ENCODE measurements around the gene PTPRM.

PTPRM gene

DNA sequence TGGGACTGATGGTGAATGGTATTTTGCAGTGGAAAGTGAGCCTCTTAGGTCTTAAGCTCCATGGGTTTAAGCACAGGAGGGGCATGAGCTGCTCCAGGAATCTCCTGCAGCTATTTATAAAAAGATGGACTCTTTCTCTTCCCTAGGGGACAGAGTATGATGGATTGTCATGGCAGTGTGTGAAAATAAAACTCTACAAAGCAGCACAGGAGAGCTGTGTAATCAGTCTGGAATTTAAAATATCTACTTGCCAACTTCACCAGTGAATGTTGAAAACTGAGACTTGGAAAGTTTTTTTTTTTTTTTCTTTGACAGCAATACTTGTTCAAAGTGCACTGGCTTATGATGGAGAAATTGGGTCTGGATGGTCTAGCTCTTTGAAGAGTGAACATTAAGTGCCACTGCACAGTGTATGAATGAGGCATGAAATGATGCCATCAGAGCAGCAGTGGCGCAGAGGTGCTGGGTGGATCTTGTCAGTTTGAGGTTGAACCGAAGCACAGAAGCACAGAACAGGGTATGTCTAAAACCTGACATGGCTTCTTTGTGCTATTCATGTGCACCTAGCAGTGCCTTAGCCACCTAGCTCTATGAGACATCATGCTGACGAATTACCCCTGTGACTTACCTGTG, 245.4 kb downstream of the PTPRM start:
- no peak for DNase-seq

DNA sequence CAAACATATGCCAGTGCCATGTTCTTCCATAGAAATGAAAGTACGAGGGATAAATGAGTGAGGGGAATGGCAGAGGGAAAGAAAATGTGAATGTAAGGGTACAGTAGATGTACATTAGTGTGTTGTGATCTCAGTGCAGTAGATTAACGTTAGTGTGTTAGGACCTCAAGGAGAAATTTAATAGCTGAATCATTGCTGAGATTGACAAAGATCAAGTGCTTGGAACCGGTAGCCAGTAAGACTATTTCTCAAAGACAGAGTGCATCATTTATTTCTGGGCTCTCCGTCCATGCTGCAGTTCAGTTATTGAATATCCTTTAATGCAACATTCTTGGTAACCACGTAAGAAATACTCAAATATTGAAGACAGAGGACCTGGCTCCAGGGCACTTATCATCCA, 246.0 kb downstream of the PTPRM start:
- DNase-seq = no peak

GRCh38 chr18:7814754-7815315, 247.7 kb downstream of the PTPRM start:
- DNase-seq = no peak

- DNase-seq = no peak
Measured at GRCh38 chr18:7815787-7816186, 248.7 kb downstream of the PTPRM start.

DNA sequence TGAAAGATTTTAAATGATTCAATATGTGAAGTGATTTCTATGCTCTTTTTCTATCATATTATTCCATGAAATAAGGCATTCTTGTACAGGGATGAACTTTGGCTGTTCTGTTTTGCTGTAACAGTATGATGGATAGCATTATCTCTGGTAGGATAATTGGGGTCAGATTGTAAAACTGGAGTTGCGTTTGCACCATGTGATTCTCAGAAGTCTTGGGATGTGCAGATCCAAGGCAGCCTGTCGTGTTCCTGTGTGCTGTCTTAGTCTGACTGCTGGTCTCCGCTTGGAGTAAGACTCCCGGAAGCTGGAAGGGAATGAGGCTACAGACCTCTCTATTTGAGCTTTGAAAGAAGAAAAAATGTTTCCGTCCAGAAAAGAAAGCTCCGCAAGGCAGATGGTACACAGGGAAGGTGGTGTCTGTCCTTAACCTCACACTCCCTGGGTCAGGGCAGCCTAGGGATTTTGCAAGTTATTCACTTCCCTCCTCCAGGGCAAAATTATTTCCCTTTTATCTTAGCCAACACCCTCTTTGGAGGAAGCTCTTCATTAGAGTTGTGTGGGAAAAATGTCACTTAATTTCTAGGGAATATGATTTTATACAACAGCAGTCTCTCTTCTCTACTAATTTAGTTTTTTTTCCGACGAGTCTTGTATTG, 250.6 kb downstream of the PTPRM start:
- DNase-seq = no peak

DNA sequence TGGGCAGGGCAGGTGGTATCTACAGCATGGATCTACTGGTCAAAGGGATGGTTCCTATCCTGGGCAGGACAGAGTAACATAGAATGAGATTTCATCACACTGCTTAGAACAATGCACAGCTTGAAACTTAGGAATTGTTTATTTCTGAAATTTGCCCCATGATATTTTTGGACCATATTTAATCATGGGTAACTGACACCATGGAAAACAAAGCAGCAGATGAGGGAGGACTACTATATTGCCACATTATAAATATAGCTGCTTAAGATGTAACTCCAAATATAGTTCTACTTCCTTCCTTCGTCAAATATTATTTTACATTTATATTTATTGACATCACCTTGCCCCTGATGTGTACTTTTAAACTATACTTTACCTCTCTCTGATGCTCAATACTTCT, 254.7 kb downstream of the PTPRM start:
- DNase-seq = no peak

DNA sequence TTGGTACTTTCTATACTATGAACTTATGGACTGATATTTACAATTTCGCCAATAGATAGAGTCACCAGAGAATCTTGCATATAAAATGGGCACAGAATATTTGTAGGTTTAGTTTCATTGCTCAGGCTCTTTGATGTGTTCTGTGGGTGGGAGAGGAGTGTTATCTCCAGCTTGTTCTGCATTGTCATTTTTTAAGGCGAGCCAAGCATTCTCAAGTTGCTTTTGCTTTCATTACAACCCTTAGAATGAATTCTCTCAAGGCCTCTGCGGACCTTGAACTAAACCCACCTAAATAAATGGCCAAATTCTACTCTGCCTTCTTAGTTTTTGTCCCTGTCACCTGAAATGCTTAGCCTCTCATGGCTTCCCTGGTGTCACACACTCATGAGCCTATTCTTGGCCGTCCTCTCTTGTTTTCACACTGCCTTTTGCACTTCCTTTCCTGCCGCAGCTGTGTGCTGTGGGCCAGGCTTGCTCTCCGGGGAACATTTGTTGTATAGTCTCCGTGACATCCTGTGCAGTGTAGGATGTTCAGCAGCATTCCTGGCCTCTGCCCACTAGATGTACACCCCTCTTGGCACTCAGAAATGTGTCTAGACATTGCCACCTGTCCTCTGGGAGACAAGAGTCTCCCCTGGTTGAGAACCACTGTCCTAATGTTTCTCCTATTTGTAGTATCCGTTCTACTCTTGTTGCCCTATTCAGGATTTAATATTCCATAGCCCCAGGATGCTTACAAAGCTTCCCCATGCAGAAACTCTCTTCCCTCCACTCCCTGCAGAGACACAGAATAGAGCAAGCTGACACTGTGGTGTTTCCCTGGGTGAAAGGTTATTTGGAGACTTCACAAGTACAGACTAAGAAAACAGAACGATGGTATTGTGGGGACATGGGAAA, 255.6 kb downstream of the PTPRM start:
- DNase-seq = peak; percentile 2

DNA sequence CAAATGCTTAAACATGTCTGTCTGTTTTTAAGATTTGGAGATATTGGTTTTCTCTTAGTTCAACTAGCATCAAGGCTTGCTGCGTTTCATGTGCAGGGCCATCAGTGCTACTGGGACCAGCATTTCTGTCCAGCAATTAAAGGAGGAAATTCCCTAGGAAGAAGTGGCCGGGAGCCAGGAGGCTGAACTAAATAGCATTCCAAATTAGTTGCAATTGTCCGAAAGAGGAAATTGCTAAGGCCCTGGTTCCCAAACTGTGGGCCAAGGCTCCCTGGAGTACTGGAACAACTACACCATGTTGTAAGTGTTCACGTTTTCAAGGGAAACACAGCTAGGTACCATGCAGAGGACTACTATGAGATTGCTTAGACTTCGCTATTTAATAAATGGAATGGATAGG, 257.9 kb downstream of the PTPRM start:
- DNase-seq = no peak

- DNase-seq = peak; percentile 9
Measured at GRCh38 chr18:7830468-7830867, 263.4 kb downstream of the PTPRM start.

- no peak for DNase-seq
Measured at GRCh38 chr18:7839548-7839947, 272.4 kb downstream of the PTPRM start.

GRCh38 chr18:7840411-7840810, 273.3 kb downstream of the PTPRM start:
- no peak for DNase-seq

- no peak for DNase-seq
Measured at GRCh38 chr18:7844017-7844416, 276.9 kb downstream of the PTPRM start.

DNA sequence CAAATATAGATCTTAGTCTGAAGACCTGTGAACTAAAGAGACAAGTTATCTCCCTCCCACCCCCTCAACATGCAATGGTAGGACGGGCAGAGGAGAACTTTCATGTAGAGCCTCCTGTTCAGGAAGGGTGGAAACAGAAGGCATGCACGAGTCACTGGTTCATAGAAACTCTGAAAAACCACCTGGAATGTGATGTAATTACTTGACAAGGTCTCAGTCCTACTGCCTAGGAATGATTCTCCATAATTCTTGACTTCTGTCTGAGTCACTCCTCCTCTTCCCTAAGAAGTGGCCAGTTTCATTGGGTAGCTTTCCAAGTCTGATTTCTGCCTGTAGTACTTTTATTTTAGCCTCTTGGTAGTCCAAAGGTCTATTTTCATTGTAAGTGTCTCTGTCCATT, 277.3 kb downstream of the PTPRM start:
- no peak for DNase-seq

DNA sequence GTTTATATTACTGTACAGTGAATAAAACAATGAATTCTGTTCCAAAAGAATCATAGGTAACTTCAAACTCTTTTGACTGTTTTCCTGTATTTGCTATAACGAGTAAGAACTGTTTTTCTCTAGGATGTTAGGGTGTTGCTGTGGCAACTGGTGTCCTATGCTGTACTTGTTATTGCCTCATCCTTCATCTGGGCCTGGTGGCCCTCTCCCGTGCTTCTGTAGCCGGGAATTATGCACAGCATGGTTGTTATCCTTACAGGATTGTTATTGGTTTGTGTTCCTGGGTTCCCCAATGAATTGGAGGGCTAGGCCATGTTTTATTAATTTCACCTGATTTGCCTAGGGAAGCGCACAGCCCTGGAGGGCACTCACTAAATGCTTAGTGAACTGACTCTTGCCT, 279.2 kb downstream of the PTPRM start:
- no peak for DNase-seq

DNA sequence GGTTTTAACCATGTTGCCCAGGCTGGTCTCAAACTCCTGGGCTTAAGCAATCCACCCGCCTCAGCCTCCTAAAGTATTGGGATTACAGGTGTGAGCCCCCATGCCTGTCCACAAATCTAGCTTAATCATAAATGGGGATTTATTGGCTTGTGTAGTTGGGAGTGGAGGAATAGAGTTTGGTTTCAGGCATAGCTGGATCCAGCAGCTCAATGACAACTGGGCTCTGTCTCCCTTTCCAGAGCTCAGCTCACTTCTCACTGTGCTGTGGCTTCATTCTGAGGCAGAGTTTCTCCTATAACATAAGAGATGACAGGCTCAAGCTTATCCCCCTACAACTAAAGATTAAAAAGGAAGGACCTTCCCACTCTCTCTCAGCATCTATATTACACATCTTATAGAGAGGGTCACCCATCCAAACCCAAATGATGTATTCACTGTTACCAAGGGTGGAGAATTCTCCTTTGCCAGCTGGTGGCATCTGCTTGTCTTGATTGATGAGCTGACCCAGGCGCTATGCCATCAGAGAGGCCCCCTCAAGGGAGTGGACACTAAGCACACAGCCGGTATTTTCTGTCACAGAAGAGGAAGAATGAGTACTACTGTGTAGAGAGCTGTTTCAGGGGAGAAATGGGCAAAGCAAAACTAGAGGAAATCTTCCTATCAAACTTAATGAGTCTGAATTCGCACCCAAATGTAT, 280.4 kb downstream of the PTPRM start:
- no peak for DNase-seq

DNA sequence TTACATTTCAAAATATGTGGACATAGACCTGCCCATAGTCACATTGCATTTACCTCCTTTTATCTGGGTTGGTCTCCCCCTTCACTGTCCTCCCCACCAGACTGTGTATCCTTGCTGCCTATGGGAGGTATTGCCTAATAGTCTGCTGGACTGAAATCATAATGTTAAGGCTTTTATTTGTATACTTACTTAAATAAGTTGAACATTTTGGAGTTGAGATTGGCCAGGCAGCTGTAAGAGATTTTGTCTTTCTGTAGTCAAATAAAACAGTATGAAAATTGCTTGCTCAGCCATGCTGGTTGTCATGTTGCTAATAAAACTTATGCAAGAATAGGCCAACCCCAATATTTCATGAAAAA, 280.9 kb downstream of the PTPRM start:
- no peak for DNase-seq

GRCh38 chr18:7850446-7850845, 283.3 kb downstream of the PTPRM start:
- DNase-seq = no peak

- DNase-seq = no peak
Measured at GRCh38 chr18:7855028-7855427, 287.9 kb downstream of the PTPRM start.

DNA sequence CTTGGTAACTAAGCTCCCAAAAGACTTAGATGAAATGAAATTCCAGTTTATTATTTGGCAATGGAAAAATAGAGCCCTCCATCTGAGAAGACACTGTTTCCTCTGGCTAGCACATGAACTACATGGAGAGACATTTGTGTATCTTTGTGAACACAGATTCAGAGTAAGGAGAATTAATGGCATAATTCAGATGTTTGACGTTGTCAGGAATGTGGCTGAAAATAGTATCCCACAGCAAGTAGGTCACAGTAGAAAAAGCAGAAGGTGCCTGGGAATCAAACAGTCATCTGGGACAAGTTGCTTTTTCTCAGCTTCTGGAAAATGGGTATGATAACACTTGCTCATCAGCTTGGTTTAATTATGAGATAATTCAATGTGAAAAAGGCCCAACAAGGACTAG, 288.6 kb downstream of the PTPRM start:
- DNase-seq = no peak

DNA sequence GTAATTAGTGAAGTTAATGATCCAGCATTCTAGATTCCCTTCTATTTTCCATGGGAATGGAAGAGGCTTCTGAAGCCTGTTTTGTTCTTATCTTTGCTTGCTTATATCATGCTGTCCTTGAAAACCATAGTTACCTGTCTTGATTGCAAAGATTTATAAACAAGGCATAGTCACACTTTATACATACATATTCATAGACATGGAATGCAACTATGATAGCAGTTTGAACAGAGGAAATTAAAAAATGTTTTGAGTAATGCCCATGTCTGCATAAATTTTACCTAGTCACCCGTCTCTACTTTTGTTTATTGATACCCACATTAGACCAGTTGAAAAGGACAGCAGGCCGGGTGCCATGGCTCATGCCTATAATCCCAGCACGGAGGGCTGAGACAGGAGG, 289.0 kb downstream of the PTPRM start:
- DNase-seq = no peak

- no peak for DNase-seq
Measured at GRCh38 chr18:7856733-7857132, 289.6 kb downstream of the PTPRM start.

GRCh38 chr18:7857562-7857961, 290.4 kb downstream of the PTPRM start:
- no peak for DNase-seq

GRCh38 chr18:7859122-7859521, 292.0 kb downstream of the PTPRM start:
- no peak for DNase-seq

All from activated CD4-positive, alpha-beta T cell treated with anti-CD3 and anti-CD28 coated beads, Interleukin-2, Interleukin-6, amounts not matched to agents 100 ng/mL and 50 ng/mL, durations not matched to agents 16 hours and 8 hours (primary cell).